ENCODE measurements around the gene POU2F2.
"Not testable (repeated sequence)": the region's sequence is repeated elsewhere in the genome, so short reads cannot be mapped to it uniquely, and the experiment has no call there.

The POU2F2 gene

DNA sequence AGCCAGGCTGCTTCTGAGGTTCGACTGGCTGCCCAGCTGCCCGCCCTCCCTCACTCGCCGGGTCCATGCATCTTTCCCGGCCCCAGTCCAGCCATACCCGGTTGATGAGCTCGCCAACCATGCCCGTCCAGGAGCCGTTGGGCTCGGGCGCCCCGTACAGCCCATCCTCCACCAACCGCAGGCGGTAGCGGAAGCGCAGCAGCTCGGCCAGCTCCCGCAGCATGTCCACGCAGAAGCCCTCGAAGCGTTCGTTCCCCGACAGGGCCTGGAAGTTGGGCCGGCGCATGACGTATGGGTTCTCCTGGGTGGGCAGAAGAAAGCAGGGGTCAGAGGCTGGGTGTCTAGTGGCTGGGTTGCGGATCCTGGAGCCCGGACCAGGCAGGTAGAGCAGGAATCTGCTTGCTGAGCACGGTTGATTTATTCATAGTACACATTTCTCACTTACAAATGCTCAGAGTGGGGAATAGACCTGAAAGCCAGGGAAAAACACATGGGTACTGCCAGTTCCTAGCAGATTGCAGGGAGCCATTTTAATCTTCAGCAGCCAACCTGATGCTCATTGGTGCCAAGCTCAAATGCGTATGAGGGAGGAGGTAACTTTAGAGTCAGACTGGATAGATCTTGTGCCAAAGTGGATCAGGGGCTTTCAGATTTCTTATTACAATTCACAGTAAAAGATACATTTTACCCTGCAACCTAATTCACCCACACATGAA is 89.6 kb downstream of the POU2F2 start:
- ATAC-seq = no peak
- TF ChIP-seq, protein P1, sequence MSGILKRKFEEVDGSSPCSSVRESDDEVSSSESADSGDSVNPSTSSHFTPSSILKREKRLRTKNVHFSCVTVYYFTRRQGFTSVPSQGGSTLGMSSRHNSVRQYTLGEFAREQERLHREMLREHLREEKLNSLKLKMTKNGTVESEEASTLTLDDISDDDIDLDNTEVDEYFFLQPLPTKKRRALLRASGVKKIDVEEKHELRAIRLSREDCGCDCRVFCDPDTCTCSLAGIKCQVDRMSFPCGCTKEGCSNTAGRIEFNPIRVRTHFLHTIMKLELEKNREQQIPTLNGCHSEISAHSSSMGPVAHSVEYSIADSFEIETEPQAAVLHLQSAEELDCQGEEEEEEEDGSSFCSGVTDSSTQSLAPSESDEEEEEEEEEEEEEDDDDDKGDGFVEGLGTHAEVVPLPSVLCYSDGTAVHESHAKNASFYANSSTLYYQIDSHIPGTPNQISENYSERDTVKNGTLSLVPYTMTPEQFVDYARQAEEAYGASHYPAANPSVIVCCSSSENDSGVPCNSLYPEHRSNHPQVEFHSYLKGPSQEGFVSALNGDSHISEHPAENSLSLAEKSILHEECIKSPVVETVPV (CRISPR knock-in tag; IDR thresholded peaks at IDR 0.05) = no peak
- TF ChIP-seq PPARA (CRISPR knock-in tag; IDR thresholded peaks at IDR 0.05; ENCODE audit: borderline replicate concordance) (no peak), ZC3H10 (CRISPR knock-in tag; IDR thresholded peaks at IDR 0.05) (no peak), ZFP30 (CRISPR knock-in tag; IDR thresholded peaks at IDR 0.05) (no peak), OSR1 (CRISPR knock-in tag; IDR thresholded peaks at IDR 0.05) (no peak), RARB (CRISPR knock-in tag; IDR thresholded peaks at IDR 0.05) (no peak), ZNF8 (CRISPR knock-in tag; IDR thresholded peaks at IDR 0.05) (no peak), BACH2 (CRISPR knock-in tag; IDR thresholded peaks at IDR 0.05; ENCODE audit: borderline replicate concordance) (no peak), ZFP3 (CRISPR knock-in tag; IDR thresholded peaks at IDR 0.05) (no peak), ISL1 (CRISPR knock-in tag; IDR thresholded peaks at IDR 0.05) (no peak), ARNTL (CRISPR knock-in tag; IDR thresholded peaks at IDR 0.05; ENCODE audit: borderline replicate concordance, low read depth) (no peak), ESRRG (CRISPR knock-in tag; IDR thresholded peaks at IDR 0.05) (no peak), TCF4 (CRISPR knock-in tag; IDR thresholded peaks at IDR 0.05; ENCODE audit: borderline replicate concordance) (no peak), SNAI2 (CRISPR knock-in tag; IDR thresholded peaks at IDR 0.05) (no peak)
- TF ChIP-seq, protein P2, sequence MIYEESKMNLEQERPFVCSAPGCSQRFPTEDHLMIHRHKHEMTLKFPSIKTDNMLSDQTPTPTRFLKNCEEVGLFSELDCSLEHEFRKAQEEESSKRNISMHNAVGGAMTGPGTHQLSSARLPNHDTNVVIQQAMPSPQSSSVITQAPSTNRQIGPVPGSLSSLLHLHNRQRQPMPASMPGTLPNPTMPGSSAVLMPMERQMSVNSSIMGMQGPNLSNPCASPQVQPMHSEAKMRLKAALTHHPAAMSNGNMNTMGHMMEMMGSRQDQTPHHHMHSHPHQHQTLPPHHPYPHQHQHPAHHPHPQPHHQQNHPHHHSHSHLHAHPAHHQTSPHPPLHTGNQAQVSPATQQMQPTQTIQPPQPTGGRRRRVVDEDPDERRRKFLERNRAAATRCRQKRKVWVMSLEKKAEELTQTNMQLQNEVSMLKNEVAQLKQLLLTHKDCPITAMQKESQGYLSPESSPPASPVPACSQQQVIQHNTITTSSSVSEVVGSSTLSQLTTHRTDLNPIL (CRISPR knock-in tag; IDR thresholded peaks at IDR 0.05; ENCODE audit: low read depth) = no peak
- TF ChIP-seq, protein P3, sequence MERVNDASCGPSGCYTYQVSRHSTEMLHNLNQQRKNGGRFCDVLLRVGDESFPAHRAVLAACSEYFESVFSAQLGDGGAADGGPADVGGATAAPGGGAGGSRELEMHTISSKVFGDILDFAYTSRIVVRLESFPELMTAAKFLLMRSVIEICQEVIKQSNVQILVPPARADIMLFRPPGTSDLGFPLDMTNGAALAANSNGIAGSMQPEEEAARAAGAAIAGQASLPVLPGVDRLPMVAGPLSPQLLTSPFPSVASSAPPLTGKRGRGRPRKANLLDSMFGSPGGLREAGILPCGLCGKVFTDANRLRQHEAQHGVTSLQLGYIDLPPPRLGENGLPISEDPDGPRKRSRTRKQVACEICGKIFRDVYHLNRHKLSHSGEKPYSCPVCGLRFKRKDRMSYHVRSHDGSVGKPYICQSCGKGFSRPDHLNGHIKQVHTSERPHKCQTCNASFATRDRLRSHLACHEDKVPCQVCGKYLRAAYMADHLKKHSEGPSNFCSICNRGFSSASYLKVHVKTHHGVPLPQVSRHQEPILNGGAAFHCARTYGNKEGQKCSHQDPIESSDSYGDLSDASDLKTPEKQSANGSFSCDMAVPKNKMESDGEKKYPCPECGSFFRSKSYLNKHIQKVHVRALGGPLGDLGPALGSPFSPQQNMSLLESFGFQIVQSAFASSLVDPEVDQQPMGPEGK (CRISPR knock-in tag; IDR thresholded peaks at IDR 0.05; ENCODE audit: borderline replicate concordance) = no peak
- TF ChIP-seq, protein P4, sequence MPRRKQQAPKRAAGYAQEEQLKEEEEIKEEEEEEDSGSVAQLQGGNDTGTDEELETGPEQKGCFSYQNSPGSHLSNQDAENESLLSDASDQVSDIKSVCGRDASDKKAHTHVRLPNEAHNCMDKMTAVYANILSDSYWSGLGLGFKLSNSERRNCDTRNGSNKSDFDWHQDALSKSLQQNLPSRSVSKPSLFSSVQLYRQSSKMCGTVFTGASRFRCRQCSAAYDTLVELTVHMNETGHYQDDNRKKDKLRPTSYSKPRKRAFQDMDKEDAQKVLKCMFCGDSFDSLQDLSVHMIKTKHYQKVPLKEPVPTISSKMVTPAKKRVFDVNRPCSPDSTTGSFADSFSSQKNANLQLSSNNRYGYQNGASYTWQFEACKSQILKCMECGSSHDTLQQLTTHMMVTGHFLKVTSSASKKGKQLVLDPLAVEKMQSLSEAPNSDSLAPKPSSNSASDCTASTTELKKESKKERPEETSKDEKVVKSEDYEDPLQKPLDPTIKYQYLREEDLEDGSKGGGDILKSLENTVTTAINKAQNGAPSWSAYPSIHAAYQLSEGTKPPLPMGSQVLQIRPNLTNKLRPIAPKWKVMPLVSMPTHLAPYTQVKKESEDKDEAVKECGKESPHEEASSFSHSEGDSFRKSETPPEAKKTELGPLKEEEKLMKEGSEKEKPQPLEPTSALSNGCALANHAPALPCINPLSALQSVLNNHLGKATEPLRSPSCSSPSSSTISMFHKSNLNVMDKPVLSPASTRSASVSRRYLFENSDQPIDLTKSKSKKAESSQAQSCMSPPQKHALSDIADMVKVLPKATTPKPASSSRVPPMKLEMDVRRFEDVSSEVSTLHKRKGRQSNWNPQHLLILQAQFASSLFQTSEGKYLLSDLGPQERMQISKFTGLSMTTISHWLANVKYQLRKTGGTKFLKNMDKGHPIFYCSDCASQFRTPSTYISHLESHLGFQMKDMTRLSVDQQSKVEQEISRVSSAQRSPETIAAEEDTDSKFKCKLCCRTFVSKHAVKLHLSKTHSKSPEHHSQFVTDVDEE (CRISPR knock-in tag; IDR thresholded peaks at IDR 0.05) = no peak

DNA sequence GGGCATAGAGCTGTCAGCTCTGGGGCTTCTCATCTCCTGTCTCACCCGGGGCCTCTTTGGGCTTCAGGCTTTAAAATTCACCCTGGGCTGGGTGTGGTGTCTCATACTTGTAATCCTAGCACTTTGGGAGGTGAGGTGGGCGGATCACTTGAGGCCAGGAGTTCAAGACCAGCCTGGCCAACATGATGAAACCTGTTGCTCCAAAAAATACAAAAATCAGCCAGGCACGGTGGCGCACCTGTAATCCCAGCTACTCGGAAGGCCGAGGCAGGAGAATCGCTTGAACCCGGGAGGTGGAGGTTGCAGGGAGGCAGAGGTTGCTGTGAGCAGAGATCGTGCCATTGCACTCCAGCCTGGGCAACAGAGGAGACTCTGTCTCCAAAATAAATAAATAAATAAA is 91.8 kb downstream of the POU2F2 start:
- ATAC-seq = not testable (repeated sequence)

DNA sequence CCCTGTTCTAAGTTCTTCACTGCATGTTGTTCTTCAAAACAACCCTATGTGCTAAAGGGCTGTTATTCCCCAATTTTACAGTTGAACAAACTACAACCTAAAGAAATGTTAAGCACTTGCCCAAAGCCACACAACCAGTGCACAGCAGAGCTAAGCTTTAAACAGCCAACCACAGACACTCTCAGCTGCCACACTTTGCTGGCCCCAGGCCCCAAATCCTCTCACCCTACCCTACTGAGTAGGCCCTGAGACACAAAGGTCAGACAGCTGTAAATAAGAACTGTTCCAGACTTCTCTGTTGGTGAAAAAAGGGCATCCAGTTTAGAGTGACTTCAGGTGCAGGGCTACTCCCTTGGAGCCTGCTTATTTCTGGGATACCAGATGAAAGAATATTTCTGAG is 92.2 kb downstream of the POU2F2 start:
- TF ChIP-seq ZNF8 (CRISPR knock-in tag; IDR thresholded peaks at IDR 0.05) (no peak), ZFP30 (CRISPR knock-in tag; IDR thresholded peaks at IDR 0.05) (no peak), ZFP3 (CRISPR knock-in tag; IDR thresholded peaks at IDR 0.05) (no peak), ESRRG (CRISPR knock-in tag; IDR thresholded peaks at IDR 0.05) (no peak), SNAI2 (CRISPR knock-in tag; IDR thresholded peaks at IDR 0.05) (no peak), BACH2 (CRISPR knock-in tag; IDR thresholded peaks at IDR 0.05; ENCODE audit: borderline replicate concordance) (no peak), GLIS3 (CRISPR knock-in tag; IDR thresholded peaks at IDR 0.05) (no peak), OSR1 (CRISPR knock-in tag; IDR thresholded peaks at IDR 0.05) (no peak), TOX (CRISPR knock-in tag; IDR thresholded peaks at IDR 0.05; ENCODE audit: borderline replicate concordance) (no peak), ISL1 (CRISPR knock-in tag; IDR thresholded peaks at IDR 0.05) (no peak)
- TF ChIP-seq, protein P4 (CRISPR knock-in tag; IDR thresholded peaks at IDR 0.05) = no peak
- TF ChIP-seq, protein P1 (CRISPR knock-in tag; IDR thresholded peaks at IDR 0.05) = no peak
- TF ChIP-seq, protein P5, sequence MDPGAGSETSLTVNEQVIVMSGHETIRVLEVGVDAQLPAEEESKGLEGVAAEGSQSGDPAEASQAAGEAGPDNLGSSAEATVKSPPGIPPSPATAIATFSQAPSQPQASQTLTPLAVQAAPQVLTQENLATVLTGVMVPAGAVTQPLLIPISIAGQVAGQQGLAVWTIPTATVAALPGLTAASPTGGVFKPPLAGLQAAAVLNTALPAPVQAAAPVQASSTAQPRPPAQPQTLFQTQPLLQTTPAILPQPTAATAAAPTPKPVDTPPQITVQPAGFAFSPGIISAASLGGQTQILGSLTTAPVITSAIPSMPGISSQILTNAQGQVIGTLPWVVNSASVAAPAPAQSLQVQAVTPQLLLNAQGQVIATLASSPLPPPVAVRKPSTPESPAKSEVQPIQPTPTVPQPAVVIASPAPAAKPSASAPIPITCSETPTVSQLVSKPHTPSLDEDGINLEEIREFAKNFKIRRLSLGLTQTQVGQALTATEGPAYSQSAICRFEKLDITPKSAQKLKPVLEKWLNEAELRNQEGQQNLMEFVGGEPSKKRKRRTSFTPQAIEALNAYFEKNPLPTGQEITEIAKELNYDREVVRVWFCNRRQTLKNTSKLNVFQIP (CRISPR knock-in tag; IDR thresholded peaks at IDR 0.05; ENCODE audit: borderline replicate concordance, low read depth) = no peak
- no peak for ATAC-seq
